ENCODE data around the gene EIF2AK3. TPM values are rescaled to one million over a fixed set of nuclear protein-coding genes. Genes with fewer than 3 reads are reported as not detected.
A peak's percentile ranks its signal among the peaks of the same experiment; 100 is the strongest.

EIF2AK3 gene
- total and polyA plus RNA-seq, 2 of the 8 experiments (the other 6 are each of a cell fraction or from before 2014, with no cell fraction given) = 5.8 to 22.8 TPM

- H2BK120ac ChIP-seq (replicated peaks; ENCODE audit: low read depth, low read length) = no peak overlapping the region
- H2BK20ac ChIP-seq (ENCODE audit: low read length) = no peak overlapping the region
- no peaks in the 10 kb centered on the region for H3K27me3 ChIP-seq (replicated peaks in 1 of 4; ENCODE audit: control insufficient read depth in 3 of 4, extremely low read depth in 1 of 4, insufficient read depth in 3 of 4, low read length in 3 of 4)
- CTCF ChIA-PET (ENCODE audit: partially characterized antibody) = interaction anchor here (0.8 to 2.4 kb wide), 4 partner anchors 9 to 463 kb away, joined by 3 to 15 read pairs (median 7); no protein-coding TSS in a partner anchor
- H3K4me3 ChIP-seq (ENCODE audit: extremely low read depth in 1 of 4, insufficient read depth in 2 of 4, low read depth in 3 of 4, low read length in 4 of 4) = no peak overlapping the region
- no peak overlapping the region for H4K8ac ChIP-seq (ENCODE audit: extremely low read depth, insufficient read depth, low read length)
- no peak overlapping the region for H3K4ac ChIP-seq (replicated peaks; ENCODE audit: insufficient read length, low read depth, low read length)
- peaks cover 2% of the 10 kb centered on the region; the same call in 1 of the 2 replicates for H3K23me2 ChIP-seq (ENCODE audit: low read depth, low read length)
- POLR2A ChIA-PET (ENCODE audit: partially characterized antibody) = no interaction called here
- no peak overlapping the region for H2BK15ac ChIP-seq (ENCODE audit: low read length)
- H2AFZ ChIP-seq (ENCODE audit: low read length) = no peak overlapping the region
- H2AK5ac ChIP-seq (ENCODE audit: low read depth, low read length) = no peak overlapping the region
- FAIRE-seq (no peak), DNase-seq (ENCODE audit: low read depth in 1 of 2, low spot score in 2 of 2) (no peak)
- TF ChIP-seq CEBPB (IDR thresholded peaks at IDR 0.05; ENCODE audit: low read depth, low read length) (peak; percentile 55; the same call in 1 of the 2 replicates), KDM1A (IDR thresholded peaks at IDR 0.05; ENCODE audit: borderline replicate concordance, low read length) (no peak)
- no peak overlapping the region for H2BK12ac ChIP-seq (ENCODE audit: low read depth, low read length)
- no peaks in the 10 kb centered on the region for H3K9me3 ChIP-seq (ENCODE audit: insufficient read depth in 2 of 2, low read depth in 1 of 2, low read length in 1 of 2)
- no peak overlapping the region for H3K27ac ChIP-seq (ENCODE audit: low read depth, low read length)
- peaks cover 0 to 11% (median 5%) of the 10 kb centered on the region in 4 experiments; a peak in 4 of 7 replicates for H3K4me1 ChIP-seq (replicated peaks in 1 of 4; ENCODE audit: control insufficient read depth in 3 of 4, insufficient read depth in 4 of 4, low read length in 3 of 4)
- H4K20me1 ChIP-seq (replicated peaks in 1 of 2; ENCODE audit: control insufficient read depth in 1 of 2, insufficient read depth in 2 of 2, low read length in 2 of 2) = no peaks in the 10 kb centered on the region
- no peaks in the 10 kb centered on the region for H3K79me2 ChIP-seq (ENCODE audit: control insufficient read depth in 1 of 2, insufficient read depth in 2 of 2, low read length in 2 of 2)
- H3K9ac ChIP-seq (replicated peaks in 1 of 4; ENCODE audit: extremely low read depth in 1 of 4, low read depth in 3 of 4, low read length in 3 of 4) = no peak overlapping the region
- no peak overlapping the region for H3K14ac ChIP-seq (ENCODE audit: insufficient read length)
- no peak overlapping the region for H3K23ac ChIP-seq (ENCODE audit: insufficient read length)
- no peaks in the 10 kb centered on the region for H3K79me1 ChIP-seq (ENCODE audit: low read depth, low read length)
- H3K36me3 ChIP-seq (ENCODE audit: control insufficient read depth in 2 of 4, insufficient read depth in 4 of 4, low read length in 3 of 4) = no peaks in the 10 kb centered on the region
- WGBS, 2 experiments (ENCODE audit: extremely low coverage in 1 of 2, insufficient coverage in 1 of 2, insufficient read length in 1 of 2, insufficient replicate concordance in 2 of 2, low coverage in 1 of 2, low lambda C conversion rate in 2 of 2, missing lambda C conversion rate in 1 of 2) = 86% methylated on average over 2 of the region's 2 CpGs; no CpG with 5 or more reads in 1 of the 2 experiments
- H4K5ac ChIP-seq (ENCODE audit: insufficient read length, low read depth, low read length) = no peak overlapping the region
- no peak overlapping the region for H2BK5ac ChIP-seq (ENCODE audit: low read depth, low read length)
- no peak overlapping the region for H3K4me2 ChIP-seq (ENCODE audit: insufficient read depth in 1 of 2, low read depth in 2 of 2, low read length in 2 of 2)
- H3K56ac ChIP-seq (replicated peaks; ENCODE audit: insufficient read length, low read depth, low read length) = no peak overlapping the region
- no peak overlapping the region for H3K18ac ChIP-seq (ENCODE audit: extremely low read depth, low read length)
- no peak overlapping the region for H4K91ac ChIP-seq (replicated peaks; ENCODE audit: insufficient read length, low read length)
Measured at GRCh38 chr2:88654714-88655113, 27.4 kb upstream of the EIF2AK3 start.

Measured in H1 (cell line).